H1 (cell line): Measurements from ENCODE around the gene ASF1A. TPM values are rescaled to one million over a fixed set of nuclear protein-coding genes. Genes with fewer than 3 reads are reported as not detected.

Source experiments
- BCL11A ChIP-seq, 2 experiments: IDR thresholded peaks; one replicate each; pipeline ENCODE4 v1.6.1; 2011; ENCODE audit warnings: low read depth in 2 of 2, low read length in 2 of 2, mild to moderate bottlenecking in 2 of 2
- CBX5 ChIP-seq: fragments of 300-800, 300-1000 bp; sonication (generic); IDR thresholded peaks from 2 replicates; pipeline ENCODE4 v1.7.1; 2016; ENCODE audit warnings: antibody characterized with exemption, low read length, low read depth
- GABPA ChIP-seq: IDR thresholded peaks from 2 replicates; pipeline ENCODE4 v1.6.1; 2011; ENCODE audit warnings: mild to moderate bottlenecking, low read length, moderate library complexity, borderline replicate concordance; ENCODE audit not compliant: insufficient read depth
- MAX ChIP-seq: IDR thresholded peaks from 2 replicates; pipeline ENCODE4 v1.6.1; 2012; ENCODE audit warnings: inconsistent platforms
- TBP ChIP-seq: IDR thresholded peaks from 2 replicates; pipeline ENCODE4 v1.6.1; 2011; ENCODE audit warnings: low read depth, low read length, improper control_type of control experiment
- YY1 ChIP-seq: IDR thresholded peaks from 2 replicates; pipeline ENCODE4 v1.6.1; 2011; ENCODE audit warnings: low read depth, mild to moderate bottlenecking, low read length
- polyA plus RNA-seq, 7 experiments: library from polyadenylated mRNA; depleted of rRNA in 3 of 7; stranded (reverse) in 5 of 7; unstranded in 2 of 7; fragments of >200 nt in 5 of 7; fragments of 200-250 nt in 2 of 7; gene quantifications; 1 replicate in 5 of 7; 2 replicates in 1 of 7; 4 replicates in 1 of 7; pipeline versions ENCODE4 v1.2.1 to v1.2.3, GENCODE V29; 2011 to 2013; ENCODE audit warnings: missing spikeins in 2 of 7, mixed read lengths in 2 of 7
- total RNA-seq: library from RNA; stranded (reverse); fragmentation: NEBNext Ultra II Directional; extraction: Animal tissue kit (Norgen Biotek cat#: 25700); gene quantifications from 2 replicates; pipeline ENCODE4 v1.2.1, GENCODE V29; 2021

The ASF1A gene
- total and polyA plus RNA-seq, 2 of the 8 experiments (the other 6 are each of a cell fraction or from before 2014, with no cell fraction given): 11.4 to 50.2 TPM

- TF ChIP-seq MAX: no peak
- no peak for TF ChIP-seq YY1
- TF ChIP-seq GABPA: no peak
- TF ChIP-seq CBX5: no peak
- no peak for TF ChIP-seq BCL11A (IDR thresholded peaks at IDR 0.05; ENCODE audit: low read depth in 2 of 2, low read length in 2 of 2)
- no peak for TF ChIP-seq TBP
These were observed 21.2 kb upstream of the ASF1A start (continued) for GRCh38 chr6:118872726-118873125.
